ENCODE measurements around the gene ANKUB1. TPM values are rescaled to one million over a fixed set of nuclear protein-coding genes. Genes with fewer than 3 reads are reported as not detected.

ANKUB1 gene
- total and polyA plus RNA-seq, 10 donors = 0.03 to 0.10 TPM; not detected in 8

- H3K4me1 ChIP-seq = peaks cover 10 to 88% (median 80%) of the 10 kb centered on the region in 6 donors
Measured at GRCh38 chr3:149816986-149817385, 24.6 kb upstream of the ANKUB1 start.

DNA sequence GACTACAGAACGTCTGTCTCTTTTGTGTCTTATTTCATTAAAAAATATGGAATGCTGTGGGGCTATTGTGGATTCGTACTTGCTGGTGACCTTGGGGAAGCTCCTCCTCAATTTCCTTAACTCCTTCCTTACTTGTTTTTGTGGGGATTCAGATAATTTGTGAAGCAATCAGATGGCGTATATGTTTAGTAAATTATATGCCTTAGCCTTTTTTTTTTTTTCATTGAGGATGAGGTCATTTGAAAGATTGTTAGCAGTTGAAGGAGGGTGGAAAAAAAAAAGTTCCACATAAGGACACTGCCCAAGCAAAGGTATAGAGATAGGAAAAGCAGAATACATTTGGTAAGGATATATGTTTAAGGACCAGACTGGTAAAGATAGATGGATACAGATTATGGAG lies 24.0 kb upstream of the ANKUB1 start:
- 53 to 72% (median 63%) methylated on average over 3 of the region's 3 CpGs for WGBS, 5 donors
- no peaks in the 10 kb centered on the region for H3K36me3 ChIP-seq
- no peaks in the 10 kb centered on the region for H3K27me3 ChIP-seq (replicated peaks in 1 of 7)
- peak overlapping the region in 4 of 8 donors; percentile 17 to 93 (median 72) for H3K4me3 ChIP-seq
- TF ChIP-seq, protein P1, sequence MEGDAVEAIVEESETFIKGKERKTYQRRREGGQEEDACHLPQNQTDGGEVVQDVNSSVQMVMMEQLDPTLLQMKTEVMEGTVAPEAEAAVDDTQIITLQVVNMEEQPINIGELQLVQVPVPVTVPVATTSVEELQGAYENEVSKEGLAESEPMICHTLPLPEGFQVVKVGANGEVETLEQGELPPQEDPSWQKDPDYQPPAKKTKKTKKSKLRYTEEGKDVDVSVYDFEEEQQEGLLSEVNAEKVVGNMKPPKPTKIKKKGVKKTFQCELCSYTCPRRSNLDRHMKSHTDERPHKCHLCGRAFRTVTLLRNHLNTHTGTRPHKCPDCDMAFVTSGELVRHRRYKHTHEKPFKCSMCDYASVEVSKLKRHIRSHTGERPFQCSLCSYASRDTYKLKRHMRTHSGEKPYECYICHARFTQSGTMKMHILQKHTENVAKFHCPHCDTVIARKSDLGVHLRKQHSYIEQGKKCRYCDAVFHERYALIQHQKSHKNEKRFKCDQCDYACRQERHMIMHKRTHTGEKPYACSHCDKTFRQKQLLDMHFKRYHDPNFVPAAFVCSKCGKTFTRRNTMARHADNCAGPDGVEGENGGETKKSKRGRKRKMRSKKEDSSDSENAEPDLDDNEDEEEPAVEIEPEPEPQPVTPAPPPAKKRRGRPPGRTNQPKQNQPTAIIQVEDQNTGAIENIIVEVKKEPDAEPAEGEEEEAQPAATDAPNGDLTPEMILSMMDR (IDR thresholded peaks at IDR 0.05 in 8 of 11, conservative IDR thresholded peaks at IDR 0.05 in 3 of 11) = no peak
- TF ChIP-seq POLR2AphosphoS5 (IDR thresholded peaks at IDR 0.05) (no peak), POLR2A (IDR thresholded peaks at IDR 0.05) (no peak)
- H3K9me3 ChIP-seq = peaks cover 0 to 2% (median 0%) of the 10 kb centered on the region in 8 donors
- peak overlapping the region in 7 of 8 donors; percentile 23 to 99 (median 98) for H3K27ac ChIP-seq
- peaks cover 10 to 87% (median 78%) of the 10 kb centered on the region in 6 donors for H3K4me1 ChIP-seq
- intact Hi-C loops (cut with DNase I; ENCODE audit: low total_unique reads) = no loop called here
- no peak for DNase-seq

More at GRCh38 chr3:149816986-149817385, 24.6 kb upstream of the ANKUB1 start:
- Histone ChIP-seq H3K36me3 (no peaks in the 10 kb centered on the region), H3K27me3 (replicated peaks in 1 of 7) (no peaks in the 10 kb centered on the region), H3K27ac (peak overlapping the region in 6 of 8 donors; percentile 97 to 99 (median 98)), H3K4me3 (peak overlapping the region in 2 of 8 donors; percentile 77 to 93), H3K9me3 (peaks cover 0 to 9% (median 2%) of the 10 kb centered on the region in 8 donors)
- TF ChIP-seq, protein P1 (IDR thresholded peaks at IDR 0.05 in 8 of 11, conservative IDR thresholded peaks at IDR 0.05 in 3 of 11) = no peak
- TF ChIP-seq POLR2AphosphoS5 (IDR thresholded peaks at IDR 0.05) (no peak), POLR2A (IDR thresholded peaks at IDR 0.05) (no peak)
- WGBS, 5 donors = 22 to 47% (median 28%) methylated on average over 2 of the region's 2 CpGs
- DNase-seq = no peak
- intact Hi-C loops (cut with DNase I; ENCODE audit: low total_unique reads) = no loop called here

- Histone ChIP-seq H3K9me3 (no peaks in the 10 kb centered on the region), H3K4me1 (peaks cover 10 to 81% (median 72%) of the 10 kb centered on the region in 6 donors), H3K36me3 (no peaks in the 10 kb centered on the region), H3K4me3 (peak overlapping the region in 4 of 8 donors; percentile 17 to 93 (median 72)), H3K27me3 (replicated peaks in 1 of 7) (no peaks in the 10 kb centered on the region), H3K27ac (peak overlapping the region in 6 of 8 donors; percentile 97 to 99 (median 98))
- TF ChIP-seq POLR2AphosphoS5 (IDR thresholded peaks at IDR 0.05) (no peak), POLR2A (IDR thresholded peaks at IDR 0.05) (no peak)
- TF ChIP-seq, protein P1 (IDR thresholded peaks at IDR 0.05 in 8 of 11, conservative IDR thresholded peaks at IDR 0.05 in 3 of 11) = no peak
- intact Hi-C loops (cut with DNase I; ENCODE audit: low total_unique reads) = no loop called here
- no peak for DNase-seq
- 83 to 94% (median 86%) methylated on average over 3 of the region's 3 CpGs for WGBS, 5 donors
Measured at GRCh38 chr3:149815728-149816127, 23.4 kb upstream of the ANKUB1 start.

- no peaks in the 10 kb centered on the region for H3K27me3 ChIP-seq (replicated peaks in 1 of 7)
- 24 to 54% (median 43%) methylated on average over 1 of the region's 1 CpG for WGBS, 5 donors
- intact Hi-C loops (cut with DNase I; ENCODE audit: low total_unique reads) = no loop called here
- H3K4me1 ChIP-seq = peaks cover 10 to 77% (median 70%) of the 10 kb centered on the region in 6 donors
- no peaks in the 10 kb centered on the region for H3K9me3 ChIP-seq
- TF ChIP-seq POLR2A (IDR thresholded peaks at IDR 0.05) (no peak), POLR2AphosphoS5 (IDR thresholded peaks at IDR 0.05) (no peak)
- TF ChIP-seq, protein P1 (IDR thresholded peaks at IDR 0.05 in 8 of 11, conservative IDR thresholded peaks at IDR 0.05 in 3 of 11) = no peak
- peak overlapping the region in 4 of 8 donors; percentile 66 to 93 (median 78) for H3K4me3 ChIP-seq
- no peaks in the 10 kb centered on the region for H3K36me3 ChIP-seq
- H3K27ac ChIP-seq = peak overlapping the region in 7 of 8 donors; percentile 97 to 99 (median 98)
- DNase-seq = no peak
Measured at GRCh38 chr3:149815321-149815720, 23.0 kb upstream of the ANKUB1 start.

Measured in spleen (tissue), 11 donors.